Activated T-cell treated with anti-CD3 and anti-CD28 coated beads, Interleukin-2, amount 50 U/mL, for 4 hours (primary cell): Measurements from ENCODE around the gene ATOSB. TPM values are rescaled to one million over a fixed set of nuclear protein-coding genes. Genes with fewer than 3 reads are reported as not detected.
"Not testable (repeated sequence)": the region's sequence is repeated elsewhere in the genome, so short reads cannot be mapped to it uniquely, and the experiment has no call there.

Experiments
- ATAC-seq, 2 donors: fragments of 200-7000 bp; cut with Tn5 transposase; one replicate each; pipeline ENCODE4 v1.10.0; 2021
- DNase-seq: peaks from one replicate; pipeline ENCODE4 v3.0.0-alpha.2; 2020
- H3K27me3 Mint-ChIP-seq: one replicate; pipeline ENCODE4 v1.8.0; 2021; ENCODE audit warnings: low read depth, mixed read lengths
- H3K36me3 Mint-ChIP-seq: one replicate; pipeline ENCODE4 v1.8.0; 2022; ENCODE audit warnings: mixed read lengths; ENCODE audit not compliant: insufficient read depth
- H3K4me1 Mint-ChIP-seq: one replicate; pipeline ENCODE4 v1.8.0; 2021; ENCODE audit warnings: low read depth, mixed read lengths
- H3K4me3 Mint-ChIP-seq: one replicate; pipeline ENCODE4 v1.8.0; 2021; ENCODE audit warnings: mild to moderate bottlenecking, moderate library complexity, mixed read lengths
- H3K9me3 Mint-ChIP-seq: one replicate; pipeline ENCODE4 v1.8.0; 2021; ENCODE audit warnings: mixed read lengths
- total RNA-seq, 3 donors: library from RNA; stranded (reverse); gene quantifications; one replicate each; pipeline ENCODE4 v1.2.1, GENCODE V29; 2021

ATOSB gene
- total RNA-seq, result 1 to 10 TPM; 1.8 to 2.8 (median 1.8) TPM

GRCh38 chr9:35115680-35116538 is at the start of gene ATOSB:
TSS of gene ATOSB (minus strand) at chr9:35115862. CDS start at chr9:35108274, 7,588 bp downstream.
- ATAC-seq, result peak; percentile 75
- peaks cover 1% of the 10 kb centered on the region for H3K27me3 Mint-ChIP-seq
- peak within 1 kb of the TSS; percentile 83 for H3K4me3 Mint-ChIP-seq
- DNase-seq, result peak; percentile 85
- no peaks in the 10 kb centered on the region for H3K9me3 Mint-ChIP-seq
- peaks cover 49% of the 10 kb centered on the region for H3K4me1 Mint-ChIP-seq
- no peaks in the 10 kb centered on the region for H3K36me3 Mint-ChIP-seq

- Mint-ChIP-seq H3K4me1 (peaks cover 15% of the 10 kb centered on the region), H3K9me3 (no peaks in the 10 kb centered on the region), H3K27me3 (peaks cover 3% of the 10 kb centered on the region), H3K4me3 (no peak overlapping the region), H3K36me3 (no peaks in the 10 kb centered on the region)
- no peak for ATAC-seq
- no peak for DNase-seq
These were observed 49.0 kb upstream of the ATOSB start for GRCh38 chr9:35164711-35165110.

- H3K36me3 Mint-ChIP-seq, result no peaks in the 10 kb centered on the region
- ATAC-seq (no peak), DNase-seq (no peak)
- no peak overlapping the region for H3K4me3 Mint-ChIP-seq
- no peaks in the 10 kb centered on the region for H3K9me3 Mint-ChIP-seq
- peaks cover 21% of the 10 kb centered on the region for H3K4me1 Mint-ChIP-seq
- H3K27me3 Mint-ChIP-seq, result peaks cover 3% of the 10 kb centered on the region
These were observed 47.8 kb upstream of the ATOSB start for GRCh38 chr9:35163413-35163812.

GRCh38 chr9:35162605-35163315 is 47.1 kb upstream of the ATOSB start:
- Mint-ChIP-seq H3K27me3 (peaks cover 3% of the 10 kb centered on the region), H3K9me3 (no peaks in the 10 kb centered on the region), H3K4me1 (peaks cover 23% of the 10 kb centered on the region), H3K36me3 (no peaks in the 10 kb centered on the region), H3K4me3 (peak overlapping the region; percentile 87)
- no peak for DNase-seq
- peak; percentile 4 to 13 for ATAC-seq

- DNase-seq, result peak; percentile 63
- ATAC-seq, result peak; percentile 87 to 90
- Mint-ChIP-seq H3K4me3 (peak within 1 kb of the TSS; percentile 87), H3K9me3 (no peaks in the 10 kb centered on the region), H3K36me3 (no peaks in the 10 kb centered on the region), H3K27me3 (peaks cover 3% of the 10 kb centered on the region), H3K4me1 (peaks cover 23% of the 10 kb centered on the region)
These were observed 46.3 kb upstream of the ATOSB start, which contains the start of gene UNC13B for GRCh38 chr9:35161713-35162604. TSS of gene UNC13B (plus strand) at chr9:35162009. CDS start at chr9:35162284, 275 bp downstream.

- ATAC-seq (no peak), DNase-seq (no peak)
- Mint-ChIP-seq H3K4me3 (no peak overlapping the region), H3K27me3 (no peaks in the 10 kb centered on the region), H3K36me3 (no peaks in the 10 kb centered on the region), H3K4me1 (peaks cover 23% of the 10 kb centered on the region), H3K9me3 (no peaks in the 10 kb centered on the region)
These were observed 43.0 kb upstream of the ATOSB start for GRCh38 chr9:35158501-35159280.

- not testable (repeated sequence) for H3K27me3 Mint-ChIP-seq, H3K9me3 Mint-ChIP-seq, ATAC-seq, H3K4me3 Mint-ChIP-seq, H3K36me3 Mint-ChIP-seq, DNase-seq
- peaks cover 23% of the 10 kb centered on the region for H3K4me1 Mint-ChIP-seq
These were observed 42.2 kb upstream of the ATOSB start for GRCh38 chr9:35157836-35158235.

GRCh38 chr9:35156781-35157180 is 41.1 kb upstream of the ATOSB start:
- Mint-ChIP-seq H3K9me3 (no peaks in the 10 kb centered on the region), H3K36me3 (no peaks in the 10 kb centered on the region), H3K27me3 (no peaks in the 10 kb centered on the region), H3K4me1 (peaks cover 18% of the 10 kb centered on the region), H3K4me3 (no peak overlapping the region)
- ATAC-seq, result no peak
- DNase-seq, result no peak

- peaks cover 15% of the 10 kb centered on the region for H3K9me3 Mint-ChIP-seq
- no peaks in the 10 kb centered on the region for H3K27me3 Mint-ChIP-seq
- ATAC-seq (no peak), DNase-seq (no peak)
- H3K36me3 Mint-ChIP-seq, result no peaks in the 10 kb centered on the region
- no peak overlapping the region for H3K4me3 Mint-ChIP-seq
- no peaks in the 10 kb centered on the region for H3K4me1 Mint-ChIP-seq
These were observed 37.3 kb upstream of the ATOSB start for GRCh38 chr9:35152926-35153325.

- not testable (repeated sequence) for ATAC-seq, DNase-seq, H3K36me3 Mint-ChIP-seq, H3K4me3 Mint-ChIP-seq, H3K27me3 Mint-ChIP-seq, H3K4me1 Mint-ChIP-seq
- H3K9me3 Mint-ChIP-seq, result peaks cover 24% of the 10 kb centered on the region
These were observed 32.4 kb upstream of the ATOSB start for GRCh38 chr9:35147941-35148563.

GRCh38 chr9:35142037-35142436 is 26.4 kb upstream of the ATOSB start:
- Mint-ChIP-seq H3K9me3 (peaks cover 10% of the 10 kb centered on the region), H3K4me1 (no peaks in the 10 kb centered on the region), H3K27me3 (peaks cover 2% of the 10 kb centered on the region), H3K4me3 (no peak overlapping the region), H3K36me3 (no peaks in the 10 kb centered on the region)
- DNase-seq (no peak), ATAC-seq (no peak)

GRCh38 chr9:35140093-35140492 is 24.4 kb upstream of the ATOSB start:
- no peak for DNase-seq
- H3K4me1 Mint-ChIP-seq, result no peaks in the 10 kb centered on the region
- peaks cover 8% of the 10 kb centered on the region for H3K9me3 Mint-ChIP-seq
- no peak for ATAC-seq
- H3K4me3 Mint-ChIP-seq, result no peak overlapping the region
- peaks cover 2% of the 10 kb centered on the region for H3K27me3 Mint-ChIP-seq
- H3K36me3 Mint-ChIP-seq, result no peaks in the 10 kb centered on the region

- ATAC-seq (no peak), DNase-seq (no peak)
- no peaks in the 10 kb centered on the region for H3K36me3 Mint-ChIP-seq
- no peaks in the 10 kb centered on the region for H3K27me3 Mint-ChIP-seq
- H3K4me1 Mint-ChIP-seq, result no peaks in the 10 kb centered on the region
- H3K9me3 Mint-ChIP-seq, result peaks cover 7% of the 10 kb centered on the region
- H3K4me3 Mint-ChIP-seq, result no peak overlapping the region
These were observed 21.2 kb upstream of the ATOSB start for GRCh38 chr9:35136866-35137265.
